ENCODE data around the gene WDR6.
A peak's percentile ranks its signal among the peaks of the same experiment; 100 is the strongest.

Gene WDR6

DNA sequence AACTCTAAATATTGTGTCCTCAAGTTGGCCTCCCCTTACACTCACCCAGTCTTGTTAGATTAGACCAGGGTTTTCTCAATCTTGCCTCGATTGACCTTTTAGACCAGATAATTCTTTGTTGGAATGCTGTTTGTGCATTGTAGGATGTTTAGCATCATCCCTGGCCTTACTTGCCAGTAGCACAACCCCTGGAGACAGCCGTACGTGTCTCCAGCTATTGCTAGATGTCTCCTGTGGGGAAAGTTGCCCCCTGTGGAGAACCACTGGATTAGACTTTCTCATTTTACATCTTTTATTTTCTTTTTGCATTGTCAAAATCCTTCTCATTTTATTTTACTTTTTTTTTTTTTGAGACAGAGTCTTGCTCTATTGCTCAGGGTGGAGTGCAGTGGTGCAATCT lies 2.2 kb downstream of the WDR6 start:
- TF ChIP-seq, protein P1, sequence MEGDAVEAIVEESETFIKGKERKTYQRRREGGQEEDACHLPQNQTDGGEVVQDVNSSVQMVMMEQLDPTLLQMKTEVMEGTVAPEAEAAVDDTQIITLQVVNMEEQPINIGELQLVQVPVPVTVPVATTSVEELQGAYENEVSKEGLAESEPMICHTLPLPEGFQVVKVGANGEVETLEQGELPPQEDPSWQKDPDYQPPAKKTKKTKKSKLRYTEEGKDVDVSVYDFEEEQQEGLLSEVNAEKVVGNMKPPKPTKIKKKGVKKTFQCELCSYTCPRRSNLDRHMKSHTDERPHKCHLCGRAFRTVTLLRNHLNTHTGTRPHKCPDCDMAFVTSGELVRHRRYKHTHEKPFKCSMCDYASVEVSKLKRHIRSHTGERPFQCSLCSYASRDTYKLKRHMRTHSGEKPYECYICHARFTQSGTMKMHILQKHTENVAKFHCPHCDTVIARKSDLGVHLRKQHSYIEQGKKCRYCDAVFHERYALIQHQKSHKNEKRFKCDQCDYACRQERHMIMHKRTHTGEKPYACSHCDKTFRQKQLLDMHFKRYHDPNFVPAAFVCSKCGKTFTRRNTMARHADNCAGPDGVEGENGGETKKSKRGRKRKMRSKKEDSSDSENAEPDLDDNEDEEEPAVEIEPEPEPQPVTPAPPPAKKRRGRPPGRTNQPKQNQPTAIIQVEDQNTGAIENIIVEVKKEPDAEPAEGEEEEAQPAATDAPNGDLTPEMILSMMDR (IDR thresholded peaks at IDR 0.05; ENCODE audit: low read depth, low read length, missing control alignments), result no peak
- DNase-seq (ENCODE audit: low read depth), result no peak

GRCh38 chr3:49012441-49013017 lies 5.3 kb downstream of the WDR6 start:
- DNase-seq (ENCODE audit: low read depth), result no peak
- H3K4me3 ChIP-seq (ENCODE audit: low read depth, low read length), result no peak overlapping the region
- TF ChIP-seq, protein P1 (IDR thresholded peaks at IDR 0.05; ENCODE audit: low read depth, low read length, missing control alignments), result no peak

More for the DNA sequence above, 2.2 kb downstream of the WDR6 start:
- no peak overlapping the region for H3K4me3 ChIP-seq (ENCODE audit: low read depth, low read length)

GRCh38 chr3:49013113-49013737 lies 6.0 kb downstream of the WDR6 start:
- no peak overlapping the region for H3K4me3 ChIP-seq (ENCODE audit: low read depth, low read length)
- TF ChIP-seq, protein P1 (IDR thresholded peaks at IDR 0.05; ENCODE audit: low read depth, low read length, missing control alignments), result no peak

DNA sequence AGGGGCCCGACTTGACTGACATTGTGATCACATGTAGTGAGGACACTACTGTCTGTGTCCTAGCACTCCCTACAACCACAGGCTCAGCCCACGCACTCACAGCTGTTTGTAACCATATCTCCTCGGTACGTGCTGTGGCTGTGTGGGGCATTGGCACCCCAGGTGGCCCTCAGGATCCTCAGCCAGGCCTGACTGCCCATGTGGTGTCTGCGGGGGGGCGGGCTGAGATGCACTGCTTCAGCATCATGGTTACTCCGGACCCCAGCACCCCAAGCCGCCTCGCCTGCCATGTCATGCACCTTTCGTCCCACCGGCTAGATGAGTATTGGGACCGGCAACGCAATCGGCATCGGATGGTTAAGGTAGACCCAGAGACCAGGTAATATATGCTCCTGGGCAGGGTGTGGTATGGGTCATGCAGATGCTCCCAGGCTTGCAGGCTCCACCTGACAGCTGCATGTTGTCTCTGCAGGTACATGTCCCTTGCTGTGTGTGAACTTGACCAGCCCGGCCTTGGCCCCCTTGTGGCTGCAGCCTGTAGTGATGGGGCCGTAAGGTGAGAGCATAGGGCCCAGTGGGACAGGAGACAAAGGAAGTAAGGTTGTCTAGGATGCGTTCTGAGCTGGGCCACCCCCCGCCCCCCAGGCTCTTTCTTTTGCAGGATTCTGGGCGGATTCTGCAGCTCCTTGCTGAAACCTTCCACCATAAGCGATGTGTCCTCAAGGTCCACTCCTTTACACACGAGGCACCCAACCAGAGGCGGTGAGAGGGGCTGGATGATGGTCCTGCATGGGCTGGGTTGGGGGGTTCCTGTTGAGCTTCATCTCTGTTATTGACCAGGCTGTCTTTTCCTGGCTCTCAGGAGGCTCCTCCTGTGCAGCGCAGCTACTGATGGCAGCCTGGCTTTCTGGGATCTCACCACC lies 6.8 kb downstream of the WDR6 start:
- no peak for DNase-seq (ENCODE audit: low read depth)
- TF ChIP-seq, protein P1 (IDR thresholded peaks at IDR 0.05; ENCODE audit: low read depth, low read length, missing control alignments), result peak; percentile 76

More at GRCh38 chr3:49013113-49013737, 6.0 kb downstream of the WDR6 start:
- DNase-seq (ENCODE audit: low read depth), result no peak

GRCh38 chr3:49015072-49015471 lies 7.9 kb downstream of the WDR6 start:
- TF ChIP-seq, protein P1 (IDR thresholded peaks at IDR 0.05; ENCODE audit: low read depth, low read length, missing control alignments), result no peak
- no peak overlapping the region for H3K4me3 ChIP-seq (ENCODE audit: low read depth, low read length)
- no peak for DNase-seq (ENCODE audit: low read depth)

More for the DNA sequence above, 6.8 kb downstream of the WDR6 start:
- H3K4me3 ChIP-seq (ENCODE audit: low read depth, low read length), result no peak overlapping the region

- TF ChIP-seq, protein P1 (IDR thresholded peaks at IDR 0.05; ENCODE audit: low read depth, low read length, missing control alignments), result no peak
- DNase-seq (ENCODE audit: low read depth), result no peak
- H3K4me3 ChIP-seq (ENCODE audit: low read depth, low read length), result no peak overlapping the region
Measured at GRCh38 chr3:49015765-49016164, 8.6 kb downstream of the WDR6 start.

All from GM12864 (cell line).